Neural progenitor cell (in vitro differentiated cells): ENCODE results near the gene MPND. TPM values are rescaled to one million over a fixed set of nuclear protein-coding genes. Genes with fewer than 3 reads are reported as not detected.
A peak's percentile ranks its signal among the peaks of the same experiment; 100 is the strongest.

Experiments used
- DNase-seq: peaks from one replicate; pipeline ENCODE4 v3.0.0-alpha.2; 2016; ENCODE audit warnings: low spot score
- H2AFZ ChIP-seq: fragments of 200-600 bp; sonication (generic); replicated peaks from 2 replicates; pipeline ENCODE4 v1.6.1; 2016; ENCODE audit warnings: antibody characterized with exemption
- H3F3A ChIP-seq: fragments of 200-600 bp; sonication (generic); 2 replicates; pipeline ENCODE4 v1.6.1; 2016; ENCODE audit warnings: antibody characterized with exemption, low read depth
- H3K27ac ChIP-seq: fragments of 200-600 bp; sonication (generic); 2 replicates; pipeline ENCODE4 v1.5.1; 2016; ENCODE audit warnings: mild to moderate bottlenecking
- H3K27me3 ChIP-seq: fragments of 200-600 bp; sonication (generic); 2 replicates; pipeline ENCODE4 v1.6.1; 2016; ENCODE audit warnings: mild to moderate bottlenecking, moderate library complexity
- H3K36me3 ChIP-seq: fragments of 200-600 bp; sonication (generic); 2 replicates; pipeline ENCODE4 v1.5.1; 2016
- H3K4me1 ChIP-seq: fragments of 200-600 bp; sonication (generic); 2 replicates; pipeline ENCODE4 v1.6.1; 2016; ENCODE audit warnings: mixed run types
- H3K4me2 ChIP-seq: fragments of 200-600 bp; sonication (generic); 2 replicates; pipeline ENCODE4 v1.6.1; 2016
- H3K4me3 ChIP-seq: fragments of 200-600 bp; sonication (generic); 2 replicates; pipeline ENCODE4 v1.5.1; 2016
- H3K79me2 ChIP-seq: fragments of 200-600 bp; sonication (generic); 2 replicates; pipeline ENCODE4 v1.6.1; 2016; ENCODE audit warnings: low read depth
- H3K9ac ChIP-seq: fragments of 200-600 bp; sonication (generic); 2 replicates; pipeline ENCODE4 v1.6.1; 2016
- H3K9me3 ChIP-seq: fragments of 200-600 bp; sonication (generic); 2 replicates; pipeline ENCODE4 v1.5.1; 2016; ENCODE audit warnings: low read depth
- H4K20me1 ChIP-seq: fragments of 200-600 bp; sonication (generic); 2 replicates; pipeline ENCODE4 v1.6.1; 2016; ENCODE audit warnings: low read depth
- H3K27ac Mint-ChIP-seq: 3 replicates; pipeline ENCODE4 v1.8.0; 2021; ENCODE audit warnings: mixed read lengths
- H3K27me3 Mint-ChIP-seq: 2 replicates; pipeline ENCODE4 v1.8.0; 2022; ENCODE audit warnings: low read depth, mild to moderate bottlenecking, inconsistent platforms, moderate library complexity, mixed read lengths; ENCODE audit not compliant: insufficient read depth
- H3K36me3 Mint-ChIP-seq: 3 replicates; pipeline ENCODE4 v1.8.0; 2021; ENCODE audit warnings: mixed read lengths
- H3K4me1 Mint-ChIP-seq: 3 replicates; pipeline ENCODE4 v1.8.0; 2021; ENCODE audit warnings: mixed read lengths
- H3K4me3 Mint-ChIP-seq: 3 replicates; pipeline ENCODE4 v1.8.0; 2021; ENCODE audit warnings: mild to moderate bottlenecking, moderate library complexity, mixed read lengths
- H3K9me3 Mint-ChIP-seq: 3 replicates; pipeline ENCODE4 v1.8.0; 2020; ENCODE audit warnings: mixed read lengths
- CTCF ChIP-seq: fragments of 200-600 bp; sonication (generic); IDR thresholded peaks from 2 replicates; pipeline ENCODE4 v1.5.1; 2017; ENCODE audit warnings: antibody characterized with exemption, mild to moderate bottlenecking
- EZH2 ChIP-seq: fragments of 200-600 bp; sonication (generic); IDR thresholded peaks from 2 replicates; pipeline ENCODE4 v1.6.1; 2017; ENCODE audit warnings: antibody characterized with exemption, mild to moderate bottlenecking, moderate library complexity
- EZH2phosphoT487 ChIP-seq: fragments of 200-600 bp; sonication (generic); IDR thresholded peaks from 2 replicates; pipeline ENCODE4 v1.6.1; 2017; ENCODE audit warnings: antibody characterized with exemption
- total RNA-seq: library from RNA; depleted of rRNA; stranded (reverse); fragments of >200 nt; gene quantifications from 2 replicates; pipeline ENCODE4 v1.2.3, GENCODE V29; 2015; ENCODE audit warnings: low replicate concordance

MPND gene
- total RNA-seq, 1 donor from 2014 or later, result 10.6 TPM

- TF ChIP-seq CTCF, result no peak
- TF ChIP-seq EZH2phosphoT487, result no peak
- TF ChIP-seq EZH2, result no peak
- H3K9ac ChIP-seq, result no peak overlapping the region
- H3K4me1 Mint-ChIP-seq, result peaks cover 38% of the 10 kb centered on the region
Observed at GRCh38 chr19:4374498-4375163, 31.3 kb downstream of the MPND start.

GRCh38 chr19:4375164-4376027, 32.0 kb downstream of the MPND start:
- Histone ChIP-seq H3K36me3 (no peaks in the 10 kb centered on the region), H3K4me1 (peaks cover 23% of the 10 kb centered on the region), H4K20me1 (peaks cover 94% of the 10 kb centered on the region), H3K27me3 (no peaks in the 10 kb centered on the region), H3F3A (peaks cover 17% of the 10 kb centered on the region), H3K27ac (no peak overlapping the region), H3K79me2 (peaks cover 50% of the 10 kb centered on the region), H2AFZ (no peak overlapping the region), H3K9me3 (no peaks in the 10 kb centered on the region), H3K9ac (no peak overlapping the region), H3K4me3 (no peak overlapping the region), H3K4me2 (no peak overlapping the region)
- Mint-ChIP-seq H3K9me3 (no peaks in the 10 kb centered on the region), H3K27ac (peak overlapping the region; percentile 94), H3K27me3 (peaks cover 5% of the 10 kb centered on the region), H3K4me3 (peak overlapping the region; percentile 43), H3K36me3 (peaks cover 2% of the 10 kb centered on the region), H3K4me1 (peaks cover 45% of the 10 kb centered on the region)
- DNase-seq, result peak; percentile 74
- no peak for TF ChIP-seq EZH2
- TF ChIP-seq CTCF, result peak; percentile 57
- no peak for TF ChIP-seq EZH2phosphoT487

More at GRCh38 chr19:4374498-4375163, 31.3 kb downstream of the MPND start:
- Mint-ChIP-seq H3K27me3 (peaks cover 3% of the 10 kb centered on the region), H3K9me3 (no peaks in the 10 kb centered on the region), H3K36me3 (peaks cover 2% of the 10 kb centered on the region), H3K4me3 (no peak overlapping the region), H3K27ac (no peak overlapping the region)
- H3K4me2 ChIP-seq, result no peak overlapping the region
- H3K27me3 ChIP-seq, result no peaks in the 10 kb centered on the region
- no peak for DNase-seq
- peaks cover 19% of the 10 kb centered on the region for H3F3A ChIP-seq
- H3K36me3 ChIP-seq, result no peaks in the 10 kb centered on the region
- peaks cover 95% of the 10 kb centered on the region for H4K20me1 ChIP-seq
- H2AFZ ChIP-seq, result no peak overlapping the region
- H3K4me3 ChIP-seq, result no peak overlapping the region
- H3K9me3 ChIP-seq, result no peaks in the 10 kb centered on the region
- H3K79me2 ChIP-seq, result peaks cover 51% of the 10 kb centered on the region
- H3K27ac ChIP-seq, result no peak overlapping the region
- peaks cover 29% of the 10 kb centered on the region for H3K4me1 ChIP-seq

DNA sequence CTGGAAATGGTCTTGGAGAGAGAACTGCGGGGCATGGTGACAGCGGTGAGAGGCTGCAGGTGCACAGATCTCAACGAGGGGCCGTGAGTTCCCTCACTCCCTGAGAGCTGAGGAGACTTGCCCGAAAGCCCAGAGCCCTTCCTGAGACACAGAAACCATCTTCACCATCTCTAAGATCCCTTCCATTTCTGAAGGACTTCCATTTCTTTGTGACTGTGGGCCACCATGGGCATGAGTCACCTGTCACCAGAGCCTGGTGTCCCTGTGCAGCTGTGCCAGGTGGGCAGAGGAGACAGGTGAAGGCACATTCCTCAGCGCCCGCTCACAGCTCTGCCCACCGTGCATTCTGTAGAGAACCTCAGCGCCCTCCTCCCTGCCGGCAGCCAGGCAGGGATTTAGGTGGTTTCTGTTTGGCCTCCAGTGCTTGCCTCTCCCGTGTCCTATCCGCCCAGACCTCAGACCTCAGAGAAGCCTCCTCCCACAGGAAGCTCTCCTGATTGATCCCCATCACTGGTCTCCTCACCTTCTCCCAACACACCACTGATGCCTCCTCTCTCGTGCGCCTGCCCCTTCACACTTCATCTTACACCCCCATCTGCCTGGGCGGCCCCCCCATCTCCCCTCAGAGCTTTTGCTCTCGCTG, 32.8 kb downstream of the MPND start:
- Mint-ChIP-seq H3K27ac (peak overlapping the region; percentile 94), H3K4me3 (peak overlapping the region; percentile 43), H3K36me3 (peaks cover 2% of the 10 kb centered on the region), H3K9me3 (no peaks in the 10 kb centered on the region), H3K27me3 (peaks cover 5% of the 10 kb centered on the region), H3K4me1 (peaks cover 43% of the 10 kb centered on the region)
- Histone ChIP-seq H3K9ac (no peak overlapping the region), H3K36me3 (no peaks in the 10 kb centered on the region), H3K4me1 (peaks cover 23% of the 10 kb centered on the region), H3K9me3 (no peaks in the 10 kb centered on the region), H3K79me2 (peaks cover 50% of the 10 kb centered on the region), H3K4me2 (no peak overlapping the region), H3K27ac (peak overlapping the region; percentile 39), H4K20me1 (peaks cover 91% of the 10 kb centered on the region), H2AFZ (no peak overlapping the region), H3F3A (peaks cover 16% of the 10 kb centered on the region), H3K27me3 (no peaks in the 10 kb centered on the region), H3K4me3 (no peak overlapping the region)
- DNase-seq, result no peak
- TF ChIP-seq EZH2phosphoT487 (no peak), EZH2 (no peak), CTCF (no peak)
